PC-9 (cell line): ENCODE data around the gene LMLN. TPM values are rescaled to one million over a fixed set of nuclear protein-coding genes. Genes with fewer than 3 reads are reported as not detected.

Source experiments
- BruUV-seq: library from RNA; stranded (reverse); fragments of 400-500 nt; replicated peaks from 2 replicates; lab custom pipeline; 2021; lab: Mats Ljungman, UMichigan
- CTCF ChIA-PET: fragments of 300-600 bp; sonication (Branson Sonifier 250); formaldehyde crosslinking; loops from one replicate; lab custom pipeline; 2022; ENCODE audit warnings: antibody characterized with exemption; lab: Charles Lee
- POLR2A ChIA-PET: fragments of 300-600 bp; sonication (Branson Sonifier 250); formaldehyde crosslinking; loops from one replicate; lab custom pipeline; 2022; ENCODE audit warnings: antibody characterized with exemption; ENCODE audit not compliant: unreplicated experiment; lab: Charles Lee
- DNase-seq, 2 experiments: peaks; one replicate each; pipeline versions ENCODE4 v3.0.0 to v3.0.0-alpha.2; 2015 to 2022; ENCODE audit warnings: mixed read lengths in 1 of 2
- H2AFZ ChIP-seq: fragments of 200-600 bp; sonication (generic); 2 replicates; pipeline ENCODE4 v1.8.1; 2017; ENCODE audit warnings: antibody characterized with exemption
- H3F3A ChIP-seq: fragments of 200-600 bp; sonication (generic); 2 replicates; pipeline ENCODE4 v1.8.1; 2017; ENCODE audit warnings: antibody characterized with exemption, mild to moderate bottlenecking, low read depth; ENCODE audit not compliant: insufficient read depth
- H3K27ac ChIP-seq: fragments of 200-600 bp; sonication (generic); 2 replicates; pipeline ENCODE4 v1.6.1; 2016; ENCODE audit warnings: mixed run types
- H3K27me3 ChIP-seq: fragments of 200-600 bp; sonication (generic); 2 replicates; pipeline ENCODE4 v1.6.1; 2016; ENCODE audit warnings: low read depth, mixed run types; ENCODE audit not compliant: insufficient read depth
- H3K36me3 ChIP-seq: fragments of 200-600 bp; sonication (generic); 2 replicates; pipeline ENCODE4 v1.6.1; 2016; ENCODE audit warnings: low read depth, mixed run types
- H3K4me1 ChIP-seq: fragments of 200-600 bp; sonication (generic); replicated peaks from 2 replicates; pipeline ENCODE4 v1.6.1; 2016; ENCODE audit warnings: mixed run types; ENCODE audit not compliant: insufficient read depth
- H3K4me2 ChIP-seq: fragments of 200-600 bp; sonication (generic); 2 replicates; pipeline ENCODE4 v1.6.1; 2017; ENCODE audit warnings: mixed run types
- H3K4me3 ChIP-seq: fragments of 200-600 bp; sonication (generic); 2 replicates; pipeline ENCODE4 v1.6.1; 2016; ENCODE audit warnings: mixed run types
- H3K79me2 ChIP-seq: fragments of 200-600 bp; sonication (generic); 2 replicates; pipeline ENCODE4 v1.6.1; 2017; ENCODE audit warnings: low read depth, mixed run types
- H3K9me2 ChIP-seq: fragments of 200-600 bp; sonication (generic); 2 replicates; pipeline ENCODE4 v1.8.1; 2017; ENCODE audit warnings: mild to moderate bottlenecking; ENCODE audit not compliant: insufficient read depth
- H3K9me3 ChIP-seq: fragments of 200-600 bp; sonication (generic); 2 replicates; pipeline ENCODE4 v1.8.1; 2016; ENCODE audit warnings: low read depth; ENCODE audit not compliant: insufficient read depth
- H4K20me1 ChIP-seq: fragments of 200-600 bp; sonication (generic); 2 replicates; pipeline ENCODE4 v1.8.1; 2017; ENCODE audit not compliant: insufficient read depth
- EZH2 ChIP-seq: fragments of 200-600 bp; sonication (generic); IDR thresholded peaks from 2 replicates; pipeline ENCODE4 v1.8.0; 2017; ENCODE audit warnings: antibody characterized with exemption, low read depth
- intact Hi-C: fragments of 100-400 bp; cut with micrococcal nuclease; formaldehyde crosslinking; loops from one replicate; pipeline ENCODE4 v1.10.0; 2022; ENCODE audit not compliant: unreplicated experiment
- total RNA-seq: library from RNA; stranded (reverse); gene quantifications from 2 replicates; pipeline ENCODE4 v1.2.3, GENCODE V29; 2021
- TF ChIP-seq, protein P1 (sequence below): fragments of 200-600 bp; sonication (generic); conservative IDR thresholded peaks from 2 replicates; pipeline ENCODE4 v1.6.1; 2017; ENCODE audit warnings: mixed run types, antibody characterized with exemption, mild to moderate bottlenecking, moderate library complexity

Gene LMLN
- total RNA-seq, 1 experiment from 2014 or later: 21.1 TPM

GRCh38 chr3:198043119-198043518, 83.1 kb downstream of the LMLN start:
- H3K4me3 ChIP-seq: no peak overlapping the region
- H3F3A ChIP-seq: no peaks in the 10 kb centered on the region
- intact Hi-C loops: no loop called here
- no peak overlapping the region for H2AFZ ChIP-seq
- POLR2A ChIA-PET: no interaction called here
- no peak for TF ChIP-seq EZH2
- TF ChIP-seq, protein P1, sequence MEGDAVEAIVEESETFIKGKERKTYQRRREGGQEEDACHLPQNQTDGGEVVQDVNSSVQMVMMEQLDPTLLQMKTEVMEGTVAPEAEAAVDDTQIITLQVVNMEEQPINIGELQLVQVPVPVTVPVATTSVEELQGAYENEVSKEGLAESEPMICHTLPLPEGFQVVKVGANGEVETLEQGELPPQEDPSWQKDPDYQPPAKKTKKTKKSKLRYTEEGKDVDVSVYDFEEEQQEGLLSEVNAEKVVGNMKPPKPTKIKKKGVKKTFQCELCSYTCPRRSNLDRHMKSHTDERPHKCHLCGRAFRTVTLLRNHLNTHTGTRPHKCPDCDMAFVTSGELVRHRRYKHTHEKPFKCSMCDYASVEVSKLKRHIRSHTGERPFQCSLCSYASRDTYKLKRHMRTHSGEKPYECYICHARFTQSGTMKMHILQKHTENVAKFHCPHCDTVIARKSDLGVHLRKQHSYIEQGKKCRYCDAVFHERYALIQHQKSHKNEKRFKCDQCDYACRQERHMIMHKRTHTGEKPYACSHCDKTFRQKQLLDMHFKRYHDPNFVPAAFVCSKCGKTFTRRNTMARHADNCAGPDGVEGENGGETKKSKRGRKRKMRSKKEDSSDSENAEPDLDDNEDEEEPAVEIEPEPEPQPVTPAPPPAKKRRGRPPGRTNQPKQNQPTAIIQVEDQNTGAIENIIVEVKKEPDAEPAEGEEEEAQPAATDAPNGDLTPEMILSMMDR: no peak
- no peaks in the 10 kb centered on the region for H3K79me2 ChIP-seq
- DNase-seq: no peak
- no peaks in the 10 kb centered on the region for H3K9me3 ChIP-seq
- no peak overlapping the region for H3K27ac ChIP-seq
- H3K9me2 ChIP-seq: no peaks in the 10 kb centered on the region
- CTCF ChIA-PET: no interaction called here
- H3K4me1 ChIP-seq: no peaks in the 10 kb centered on the region
- no peaks in the 10 kb centered on the region for H4K20me1 ChIP-seq
- no peaks in the 10 kb centered on the region for H3K36me3 ChIP-seq
- H3K4me2 ChIP-seq: no peak overlapping the region
- no TSS peak for BruUV-seq
- H3K27me3 ChIP-seq: no peaks in the 10 kb centered on the region

DNA sequence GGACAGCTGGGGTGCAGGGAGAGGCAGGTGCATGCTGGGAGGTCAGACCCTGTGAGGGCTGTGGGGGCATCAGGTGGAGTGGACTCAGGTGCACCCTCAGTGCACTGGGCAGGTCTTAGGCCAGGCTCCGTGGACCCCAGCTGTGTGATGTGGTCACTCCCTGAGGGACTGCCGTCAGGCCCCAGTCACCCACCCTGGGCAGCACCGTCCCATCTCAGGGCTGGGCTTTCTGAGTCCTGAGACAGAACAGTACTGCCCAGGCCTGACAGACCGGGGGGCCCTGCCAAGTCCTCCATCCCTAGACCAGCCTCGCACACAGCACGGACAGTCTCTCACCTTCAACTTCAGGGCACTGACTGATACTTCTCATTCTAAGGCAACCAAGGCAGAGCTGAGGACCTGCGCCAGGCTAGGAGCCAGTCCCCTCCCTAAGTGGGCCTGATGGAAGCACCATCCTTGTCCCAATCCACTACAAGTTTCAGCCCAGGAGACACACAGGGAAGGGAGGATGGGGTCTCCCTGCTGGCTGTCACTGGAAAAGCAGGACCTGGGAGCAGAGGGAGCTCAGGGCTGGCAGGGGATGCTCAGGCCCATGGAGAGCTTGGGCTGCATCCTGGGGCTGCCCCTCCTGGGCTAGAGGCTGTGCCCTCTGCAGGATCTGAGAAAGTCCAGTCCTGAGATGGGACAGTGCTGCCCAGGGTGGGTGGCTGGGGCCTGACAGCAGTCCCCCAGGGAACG, 86.3 kb downstream of the LMLN start:
- CTCF ChIA-PET: no interaction called here
- Histone ChIP-seq H3K27me3 (no peaks in the 10 kb centered on the region), H3K4me2 (no peak overlapping the region), H2AFZ (no peak overlapping the region), H3K9me3 (no peaks in the 10 kb centered on the region), H3K79me2 (no peaks in the 10 kb centered on the region), H4K20me1 (no peaks in the 10 kb centered on the region), H3K4me3 (no peak overlapping the region), H3K9me2 (no peaks in the 10 kb centered on the region), H3K4me1 (no peaks in the 10 kb centered on the region), H3K27ac (no peak overlapping the region), H3K36me3 (no peaks in the 10 kb centered on the region), H3F3A (no peaks in the 10 kb centered on the region)
- no TSS peak for BruUV-seq
- TF ChIP-seq, protein P1: no peak
- no peak for TF ChIP-seq EZH2
- POLR2A ChIA-PET: no interaction called here
- intact Hi-C loops: no loop called here
- no peak for DNase-seq

DNA sequence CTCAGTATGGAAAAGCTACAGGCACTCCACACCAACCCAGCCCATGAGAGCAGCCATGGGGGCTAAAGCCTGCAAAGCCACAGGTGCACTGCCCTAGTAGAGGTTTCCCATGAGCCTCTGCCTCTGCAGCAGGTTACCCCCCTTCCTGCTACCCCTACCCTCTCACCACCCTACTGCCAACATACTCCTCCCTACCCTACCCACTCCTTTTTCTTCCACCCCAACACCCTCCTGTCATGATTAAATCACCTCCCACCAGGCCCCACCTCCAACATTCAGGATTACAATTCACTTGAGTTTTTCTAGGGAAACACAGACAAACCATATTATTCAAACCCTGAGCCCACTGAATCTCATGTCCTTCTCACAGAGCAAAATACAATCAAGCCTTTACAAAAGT, 88.4 kb downstream of the LMLN start:
- H3K4me1 ChIP-seq: no peaks in the 10 kb centered on the region
- TF ChIP-seq, protein P1: no peak
- no peak for TF ChIP-seq EZH2
- no TSS peak for BruUV-seq

More for the DNA sequence above, 88.4 kb downstream of the LMLN start:
- H3K9me2 ChIP-seq: no peaks in the 10 kb centered on the region
- intact Hi-C loops: no loop called here
- H3K27ac ChIP-seq: no peak overlapping the region
- no peaks in the 10 kb centered on the region for H3F3A ChIP-seq
- H2AFZ ChIP-seq: no peak overlapping the region
- no peaks in the 10 kb centered on the region for H3K79me2 ChIP-seq
- H3K36me3 ChIP-seq: no peaks in the 10 kb centered on the region
- no peaks in the 10 kb centered on the region for H4K20me1 ChIP-seq
- H3K4me3 ChIP-seq: no peak overlapping the region
- no peak overlapping the region for H3K4me2 ChIP-seq
- POLR2A ChIA-PET: no interaction called here
- H3K9me3 ChIP-seq: no peaks in the 10 kb centered on the region
- CTCF ChIA-PET: no interaction called here
- DNase-seq: no peak
- no peaks in the 10 kb centered on the region for H3K27me3 ChIP-seq
